Measurements from ENCODE around the gene IFNAR1. TPM values are rescaled to one million over a fixed set of nuclear protein-coding genes. Genes with fewer than 3 reads are reported as not detected.

The IFNAR1 gene
- total RNA-seq: 27.1 TPM

- DNase-seq: peak; percentile 98
Measured at GRCh38 chr21:33324291-33325221, at the start of gene IFNAR1. TSS of gene IFNAR1 (plus strand) at chr21:33324970. CDS start at chr21:33325056, 86 bp downstream.

GRCh38 chr21:33278721-33279120 is 46.0 kb upstream of the IFNAR1 start:
- DNase-seq: peak; percentile 93

DNA sequence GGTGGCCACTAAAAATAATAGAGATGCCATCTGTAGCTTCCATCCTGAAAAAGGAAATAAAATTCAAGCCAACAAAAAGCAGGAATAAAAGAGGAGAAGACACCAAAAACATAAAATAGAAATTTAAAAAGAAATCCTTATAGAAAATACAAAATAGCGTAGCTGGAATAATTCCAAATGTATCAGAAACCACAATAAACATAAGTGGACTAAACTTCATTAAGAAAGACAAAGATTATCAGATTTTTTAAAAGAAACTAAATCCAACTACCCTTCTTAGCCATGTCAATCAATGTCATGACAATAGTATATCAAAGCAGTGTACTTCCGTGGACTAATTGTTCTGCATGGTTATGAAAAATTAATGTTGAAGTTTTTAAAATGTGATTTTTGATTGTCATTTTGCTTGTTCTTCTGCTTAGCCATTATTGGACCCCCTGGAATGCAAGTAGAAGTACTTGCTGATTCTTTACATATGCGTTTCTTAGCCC is 45.4 kb upstream of the IFNAR1 start:
- DNase-seq: no peak

- DNase-seq: no peak
Measured at GRCh38 chr21:33281096-33281652, 43.6 kb upstream of the IFNAR1 start.

GRCh38 chr21:33283203-33283602 is 41.6 kb upstream of the IFNAR1 start:
- DNase-seq: no peak

GRCh38 chr21:33286076-33286475 is 38.7 kb upstream of the IFNAR1 start:
- no peak for DNase-seq

DNA sequence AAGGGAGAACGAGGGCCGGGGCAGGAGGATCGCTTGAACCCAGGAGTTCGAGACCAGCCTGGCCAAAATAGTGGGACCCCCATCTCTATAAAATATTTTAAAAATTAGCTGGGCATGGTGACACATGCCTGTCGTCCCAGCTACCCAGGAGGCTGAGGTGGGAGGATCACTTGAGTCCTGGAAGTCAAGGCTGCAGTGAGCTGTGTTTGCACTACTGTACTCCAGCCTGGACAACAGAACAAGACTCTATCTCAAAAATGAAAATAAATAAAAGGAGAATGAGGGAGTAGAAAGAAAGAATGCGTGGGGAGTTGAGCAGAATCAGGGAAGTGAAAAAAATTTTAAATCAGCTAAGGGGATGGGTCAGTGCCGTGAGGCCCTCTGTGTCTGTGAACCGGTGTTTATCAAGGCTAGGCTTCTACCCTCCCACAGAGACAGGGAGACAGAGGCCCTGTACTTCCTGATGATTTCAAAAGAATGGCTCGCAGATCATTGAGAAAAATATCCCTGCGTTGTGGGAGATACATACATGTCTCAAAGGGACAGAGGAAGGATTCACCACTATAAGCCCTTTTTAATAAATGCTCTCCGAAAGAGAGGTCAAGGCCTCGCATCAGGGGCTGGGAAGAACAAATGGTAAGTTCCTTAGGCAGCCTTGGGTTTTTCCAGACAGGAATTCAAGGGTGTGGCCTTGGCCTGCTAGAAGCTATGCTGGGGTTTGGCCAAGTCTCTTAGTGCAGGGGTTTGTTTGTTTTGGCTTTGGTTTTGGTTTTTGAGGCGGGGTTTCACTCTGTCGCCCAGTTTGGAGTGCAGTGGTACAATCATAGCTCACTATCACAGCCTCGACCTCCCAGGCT is 37.9 kb upstream of the IFNAR1 start:
- DNase-seq: no peak

DNA sequence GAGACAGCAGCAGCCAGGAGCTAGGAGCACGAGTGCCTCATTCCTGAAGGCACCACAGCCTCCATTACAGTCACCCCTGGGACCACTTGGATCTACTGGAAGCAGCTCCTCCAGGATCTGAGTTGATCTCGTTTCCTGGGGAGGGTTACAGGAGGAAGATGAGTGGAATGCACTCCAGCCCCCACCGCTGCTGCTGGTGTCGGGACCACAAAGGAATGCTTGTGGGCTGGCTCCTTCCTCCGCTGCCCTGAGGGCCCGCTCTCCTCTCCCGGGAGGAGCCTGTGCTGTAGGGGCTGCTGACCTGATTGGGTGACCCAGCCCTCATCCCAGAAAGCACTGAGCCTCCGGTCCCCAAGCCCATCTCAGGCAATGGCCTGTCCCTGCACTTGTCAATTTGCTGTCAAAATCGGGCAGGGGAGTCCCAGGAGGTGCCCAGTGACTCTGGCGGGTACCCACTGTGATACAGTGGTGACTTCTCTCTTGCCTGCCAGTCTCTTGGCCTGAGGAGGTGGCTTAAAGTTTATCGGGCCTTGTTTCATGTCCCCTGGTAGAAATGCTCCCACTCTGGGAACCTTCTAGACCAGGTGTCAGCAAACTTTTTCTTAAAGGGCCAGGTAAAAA is 35.5 kb upstream of the IFNAR1 start:
- no peak for DNase-seq

DNA sequence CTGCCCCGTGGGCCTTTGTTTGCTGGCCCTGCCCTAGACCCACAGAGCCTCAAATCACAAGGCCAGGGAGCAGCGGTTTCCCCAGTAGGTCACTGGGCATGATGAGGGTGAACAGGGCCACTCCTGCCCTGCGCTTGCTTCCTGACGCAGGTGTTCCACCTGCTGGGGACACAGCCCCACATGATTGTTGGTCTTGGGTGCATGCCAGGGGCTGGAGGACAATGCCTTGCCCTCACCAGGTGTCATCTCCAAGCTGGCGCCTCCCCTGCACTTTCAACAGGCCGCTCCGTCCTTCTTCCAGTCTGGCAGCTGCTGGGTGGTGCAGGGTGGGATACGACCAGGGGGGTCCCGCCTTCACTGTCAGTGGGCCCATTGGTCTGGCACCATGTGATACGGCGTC is 34.3 kb upstream of the IFNAR1 start:
- no peak for DNase-seq

GRCh38 chr21:33291686-33292085 is 33.1 kb upstream of the IFNAR1 start:
- DNase-seq: no peak

- no peak for DNase-seq
Measured at GRCh38 chr21:33292724-33293123, 32.0 kb upstream of the IFNAR1 start.

DNA sequence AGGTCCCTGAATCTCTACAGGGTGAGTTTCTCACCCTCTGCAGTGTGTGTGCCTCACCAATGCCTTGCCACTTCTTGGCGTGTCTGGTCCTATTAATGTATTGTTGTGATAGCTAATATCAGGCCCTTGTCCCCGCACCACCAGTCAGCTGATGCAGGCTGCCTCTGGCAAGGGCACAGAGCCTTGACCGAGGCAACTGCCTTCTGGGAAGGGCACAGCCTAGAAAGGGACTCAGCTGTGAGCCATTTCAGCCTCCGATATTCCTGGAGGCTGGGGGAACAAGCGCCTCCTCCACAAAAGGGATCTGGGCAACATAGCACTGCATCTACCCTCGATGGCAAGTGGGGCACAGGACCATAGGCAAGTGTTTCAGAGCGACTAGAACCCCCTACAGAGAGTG is 31.6 kb upstream of the IFNAR1 start:
- DNase-seq: no peak

DNA sequence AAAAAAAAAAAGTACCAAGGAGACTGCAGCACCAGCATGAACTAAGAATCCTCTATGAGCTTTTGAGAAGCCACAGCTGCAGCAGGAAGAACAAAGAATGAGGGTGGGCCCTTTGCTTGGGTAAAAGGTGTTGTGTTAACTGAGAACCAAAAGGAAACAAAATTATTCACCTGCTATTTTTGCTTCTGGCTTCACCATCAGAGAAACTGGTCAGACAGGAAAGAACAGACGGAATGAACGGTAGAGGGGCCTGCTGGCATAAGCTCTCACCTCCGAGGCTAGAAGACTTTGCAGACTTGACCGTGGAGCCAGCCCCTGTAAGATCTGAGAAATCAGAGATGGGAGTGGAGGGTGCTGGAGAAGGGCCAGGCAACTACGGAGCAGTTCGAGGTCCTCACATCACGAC is 31.0 kb upstream of the IFNAR1 start:
- no peak for DNase-seq

DNA sequence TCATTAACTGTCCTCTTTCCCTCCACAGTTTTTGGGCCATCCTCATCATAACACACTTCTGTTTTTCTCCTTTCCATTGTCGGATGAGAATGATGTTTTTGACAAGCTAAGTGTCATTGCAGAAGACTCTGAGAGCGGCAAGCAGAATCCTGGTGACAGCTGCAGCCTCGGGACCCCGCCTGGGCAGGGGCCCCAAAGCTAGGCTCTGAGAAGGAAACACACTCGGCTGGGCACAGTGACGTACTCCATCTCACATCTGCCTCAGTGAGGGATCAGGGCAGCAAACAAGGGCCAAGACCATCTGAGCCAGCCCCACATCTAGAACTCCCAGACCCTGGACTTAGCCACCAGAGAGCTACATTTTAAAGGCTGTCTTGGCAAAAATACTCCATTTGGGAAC is 28.6 kb upstream of the IFNAR1 start:
- DNase-seq: no peak

- no peak for DNase-seq
Measured at GRCh38 chr21:33299181-33299752, 25.5 kb upstream of the IFNAR1 start.

GRCh38 chr21:33300701-33301631 is 23.8 kb upstream of the IFNAR1 start:
- no peak for DNase-seq

DNA sequence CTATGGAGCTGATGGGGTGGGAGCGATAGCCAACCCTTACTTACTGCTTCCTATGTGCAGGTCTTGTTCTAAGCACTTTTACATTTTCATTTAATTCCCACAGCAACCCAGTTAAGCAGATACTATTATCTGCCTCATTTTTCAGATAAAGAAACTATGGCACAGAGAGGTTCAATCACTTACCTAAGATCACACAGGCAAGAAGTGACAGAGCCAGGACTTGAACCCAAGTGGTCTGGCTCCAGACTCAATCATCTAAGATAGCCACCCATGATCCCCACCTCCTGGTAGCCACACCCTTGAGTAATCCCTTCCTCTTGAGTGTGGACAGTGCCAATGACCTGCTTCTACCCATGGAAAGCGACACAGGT is 23.2 kb upstream of the IFNAR1 start:
- DNase-seq: no peak

GRCh38 chr21:33302055-33302454 is 22.7 kb upstream of the IFNAR1 start:
- DNase-seq: no peak

DNA sequence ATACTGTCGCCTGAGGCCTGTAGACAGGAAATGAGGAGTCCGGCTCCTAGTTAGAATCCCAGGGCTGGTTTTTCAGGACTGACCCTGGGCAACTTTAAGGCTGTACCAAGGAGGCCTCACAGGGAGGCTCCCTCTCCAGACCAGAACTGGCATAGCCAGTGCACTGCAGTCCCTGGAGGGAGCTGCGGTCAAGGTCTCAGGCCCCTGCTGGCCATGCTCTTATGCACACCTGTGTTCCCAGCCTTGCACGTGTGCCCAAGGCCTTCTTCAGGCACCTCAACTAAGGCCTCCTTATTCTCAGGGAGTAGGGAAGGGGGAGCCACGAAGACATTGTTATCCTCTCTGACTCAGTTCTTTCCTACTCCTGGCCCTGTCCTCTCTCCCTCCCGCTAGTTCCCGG is 22.0 kb upstream of the IFNAR1 start:
- DNase-seq: no peak

- no peak for DNase-seq
Measured at GRCh38 chr21:33305344-33305671, 19.5 kb upstream of the IFNAR1 start.

DNA sequence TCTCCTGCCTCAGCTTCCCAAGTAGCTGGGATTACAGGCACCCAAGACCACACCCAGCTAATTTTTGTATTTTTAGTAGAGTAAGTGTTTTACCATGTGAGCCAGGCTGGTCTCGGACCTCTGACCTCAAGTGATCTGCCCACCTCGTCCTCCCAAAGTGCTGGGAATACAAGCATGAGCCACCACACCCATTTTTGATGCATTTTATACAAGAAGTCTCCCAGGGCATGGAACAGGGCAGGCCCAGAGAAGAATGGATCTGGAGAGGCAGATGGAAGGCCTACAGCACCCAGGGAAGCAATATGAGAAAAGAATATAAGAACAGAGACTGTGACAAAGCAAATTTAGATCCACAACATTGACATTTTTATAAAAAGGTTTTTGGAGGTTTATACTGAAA is 18.8 kb upstream of the IFNAR1 start:
- no peak for DNase-seq
